BE2C (cell line): ENCODE data around the gene SLC39A11.
A peak's percentile ranks its signal among the peaks of the same experiment; 100 is the strongest.

Experiments
- DNase-seq: peaks from one replicate; pipeline ENCODE4 v3.0.0-alpha.2; 2020
- H3K27me3 ChIP-seq: fragments of 250-450 bp; sonication (Bioruptor Pico); 2 replicates; pipeline ENCODE4 v1.5.1; 2020; ENCODE audit warnings: mild to moderate bottlenecking
- H3K36me3 ChIP-seq: fragments of 250-450 bp; sonication (Bioruptor Pico); 2 replicates; pipeline ENCODE4 v1.5.1; 2020; ENCODE audit warnings: mild to moderate bottlenecking
- H3K4me1 ChIP-seq: fragments of 250-450 bp; sonication (Bioruptor Pico); 2 replicates; pipeline ENCODE4 v1.5.1; 2020
- H3K4me3 ChIP-seq: 2 replicates; pipeline ENCODE4 v1.5.1; 2011; ENCODE audit warnings: low read depth, low read length
- H3K9me3 ChIP-seq: fragments of 250-450 bp; sonication (Bioruptor Pico); 2 replicates; pipeline ENCODE4 v1.5.1; 2020
- TF ChIP-seq, protein P1 (sequence below): IDR thresholded peaks from 2 replicates; pipeline ENCODE4 v1.5.1; 2012; ENCODE audit warnings: mild to moderate bottlenecking, low read depth, low read length

The SLC39A11 gene

GRCh38 chr17:72665852-72666851 lies 426.3 kb downstream of the SLC39A11 start:
- Histone ChIP-seq H3K9me3 (no peaks in the 10 kb centered on the region), H3K36me3 (no peaks in the 10 kb centered on the region), H3K4me3 (no peak overlapping the region), H3K4me1 (peaks cover 6% of the 10 kb centered on the region), H3K27me3 (no peaks in the 10 kb centered on the region)
- DNase-seq, result no peak
- TF ChIP-seq, protein P1, sequence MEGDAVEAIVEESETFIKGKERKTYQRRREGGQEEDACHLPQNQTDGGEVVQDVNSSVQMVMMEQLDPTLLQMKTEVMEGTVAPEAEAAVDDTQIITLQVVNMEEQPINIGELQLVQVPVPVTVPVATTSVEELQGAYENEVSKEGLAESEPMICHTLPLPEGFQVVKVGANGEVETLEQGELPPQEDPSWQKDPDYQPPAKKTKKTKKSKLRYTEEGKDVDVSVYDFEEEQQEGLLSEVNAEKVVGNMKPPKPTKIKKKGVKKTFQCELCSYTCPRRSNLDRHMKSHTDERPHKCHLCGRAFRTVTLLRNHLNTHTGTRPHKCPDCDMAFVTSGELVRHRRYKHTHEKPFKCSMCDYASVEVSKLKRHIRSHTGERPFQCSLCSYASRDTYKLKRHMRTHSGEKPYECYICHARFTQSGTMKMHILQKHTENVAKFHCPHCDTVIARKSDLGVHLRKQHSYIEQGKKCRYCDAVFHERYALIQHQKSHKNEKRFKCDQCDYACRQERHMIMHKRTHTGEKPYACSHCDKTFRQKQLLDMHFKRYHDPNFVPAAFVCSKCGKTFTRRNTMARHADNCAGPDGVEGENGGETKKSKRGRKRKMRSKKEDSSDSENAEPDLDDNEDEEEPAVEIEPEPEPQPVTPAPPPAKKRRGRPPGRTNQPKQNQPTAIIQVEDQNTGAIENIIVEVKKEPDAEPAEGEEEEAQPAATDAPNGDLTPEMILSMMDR, result no peak

DNA sequence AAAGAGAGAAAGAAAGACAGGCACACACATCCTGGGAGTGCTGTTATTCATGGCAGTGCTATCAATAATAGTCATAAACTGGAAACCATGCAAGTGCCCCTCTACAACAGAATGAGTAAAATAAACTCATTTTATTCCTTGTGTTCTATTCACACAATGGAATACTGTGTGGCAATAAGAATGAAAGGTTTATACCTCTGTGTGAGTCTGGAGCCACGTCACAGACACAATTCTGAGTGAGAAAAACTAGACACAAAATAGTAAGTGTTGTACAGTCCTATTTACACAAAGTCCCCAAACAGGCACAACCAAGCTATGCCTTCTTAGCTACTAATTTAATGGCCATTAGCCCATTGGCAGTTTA lies 429.7 kb downstream of the SLC39A11 start:
- Histone ChIP-seq H3K9me3 (no peaks in the 10 kb centered on the region), H3K36me3 (no peaks in the 10 kb centered on the region), H3K4me3 (no peak overlapping the region), H3K27me3 (no peaks in the 10 kb centered on the region), H3K4me1 (peaks cover 10% of the 10 kb centered on the region)
- DNase-seq, result no peak
- TF ChIP-seq, protein P1, result no peak

GRCh38 chr17:72661945-72662826 lies 430.3 kb downstream of the SLC39A11 start:
- Histone ChIP-seq H3K4me1 (peaks cover 10% of the 10 kb centered on the region), H3K4me3 (no peak overlapping the region), H3K36me3 (no peaks in the 10 kb centered on the region), H3K27me3 (no peaks in the 10 kb centered on the region), H3K9me3 (no peaks in the 10 kb centered on the region)
- DNase-seq, result no peak
- TF ChIP-seq, protein P1, result no peak

GRCh38 chr17:72661116-72661944 lies 431.2 kb downstream of the SLC39A11 start:
- peak; percentile 53 for DNase-seq
- Histone ChIP-seq H3K4me1 (peaks cover 10% of the 10 kb centered on the region), H3K36me3 (no peaks in the 10 kb centered on the region), H3K4me3 (no peak overlapping the region), H3K27me3 (no peaks in the 10 kb centered on the region), H3K9me3 (no peaks in the 10 kb centered on the region)
- TF ChIP-seq, protein P1, result peak; percentile 55

DNA sequence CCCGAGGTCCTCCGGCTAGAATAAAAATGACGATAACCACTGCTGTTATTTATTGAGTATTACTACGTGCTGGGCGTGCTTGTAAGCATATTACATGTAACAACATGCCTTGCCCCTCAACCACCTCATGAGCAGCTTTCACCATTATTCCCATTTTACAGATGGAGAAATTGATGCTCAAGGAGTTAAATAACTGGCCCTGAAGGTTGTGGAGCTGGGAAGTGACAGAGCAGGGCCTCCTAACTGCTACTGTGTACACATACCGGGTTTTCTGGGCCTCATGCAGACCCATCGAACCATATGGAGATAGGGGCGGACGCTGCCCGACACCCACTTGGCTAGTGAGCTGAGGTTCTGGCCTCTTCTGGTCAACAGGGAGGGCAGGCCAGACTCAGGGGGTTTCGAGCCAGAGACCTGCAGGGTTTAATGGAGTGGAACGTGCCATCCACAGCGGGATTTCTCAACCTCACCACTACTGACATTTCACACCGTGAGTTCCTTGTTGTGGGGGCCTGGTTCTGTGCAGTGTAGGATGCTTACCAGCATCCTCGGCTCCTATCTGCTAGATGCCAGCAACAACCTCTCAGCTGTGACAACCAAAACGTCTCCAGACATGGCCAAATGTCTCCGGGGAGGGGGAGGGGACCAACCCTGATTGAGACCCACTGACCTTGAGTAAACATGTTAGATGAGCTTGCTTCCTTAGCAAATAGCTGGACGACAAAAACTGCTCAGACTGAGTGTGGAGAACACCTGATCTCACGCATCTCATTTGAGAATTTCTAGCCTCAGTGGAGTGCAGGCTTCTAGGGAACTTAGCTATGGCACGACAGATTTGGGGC lies 432.0 kb downstream of the SLC39A11 start:
- Histone ChIP-seq H3K36me3 (no peaks in the 10 kb centered on the region), H3K9me3 (no peaks in the 10 kb centered on the region), H3K4me3 (no peak overlapping the region), H3K4me1 (peaks cover 10% of the 10 kb centered on the region), H3K27me3 (no peaks in the 10 kb centered on the region)
- TF ChIP-seq, protein P1, result no peak
- no peak for DNase-seq
